ENCODE results near the gene RNU2-63P.
"Not testable (repeated sequence)": the region's sequence is repeated elsewhere in the genome, so short reads cannot be mapped to it uniquely, and the experiment has no call there.

Gene RNU2-63P

GRCh38 chr2:87972385-87972784 lies 44.0 kb downstream of the RNU2-63P start:
- DNase-seq (ENCODE audit: low read depth): not testable (repeated sequence)
